ENCODE measurements around the gene RAD51B. TPM values are rescaled to one million over a fixed set of nuclear protein-coding genes. Genes with fewer than 3 reads are reported as not detected.

RAD51B gene
- total RNA-seq, 4 donors from 2014 or later: 6.2 to 39.9 (median 12.9) TPM

DNA sequence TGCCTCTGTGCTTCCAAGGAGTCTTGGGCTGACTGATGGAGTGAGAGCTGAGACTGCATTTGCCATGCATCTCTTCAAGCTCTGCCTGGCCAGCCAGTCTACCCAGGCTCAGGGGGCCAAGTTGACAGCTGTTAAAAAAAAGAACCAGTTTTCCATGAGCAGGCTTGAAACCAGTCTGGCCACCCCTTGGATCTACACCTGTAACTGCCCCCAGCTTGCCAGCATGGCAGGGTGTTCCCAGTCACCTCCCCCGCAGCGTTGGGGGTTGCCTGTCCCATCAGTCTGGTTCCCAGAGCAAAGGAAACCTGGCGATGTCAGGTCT, 770.6 kb downstream of the RAD51B start:
- H3K36me3 ChIP-seq: no peaks in the 10 kb centered on the region
- H3K4me1 ChIP-seq: peaks cover 30 to 75% (median 41%) of the 10 kb centered on the region in 3 donors
- 67 to 90% methylated on average over 2 to 3 of the region's 3 CpGs for WGBS, 2 donors
- no peaks in the 10 kb centered on the region for H3K27me3 ChIP-seq
- no peaks in the 10 kb centered on the region for H3K9me3 ChIP-seq
- H3K4me3 ChIP-seq: no peak overlapping the region
- DNase-seq: no peak
- peak overlapping the region; percentile 52 to 87 (median 77) for H3K27ac ChIP-seq
- intact Hi-C loops (cut with DNase I): no loop called here
- TF ChIP-seq POLR2A (IDR thresholded peaks at IDR 0.05): no peak
- TF ChIP-seq, protein P1, sequence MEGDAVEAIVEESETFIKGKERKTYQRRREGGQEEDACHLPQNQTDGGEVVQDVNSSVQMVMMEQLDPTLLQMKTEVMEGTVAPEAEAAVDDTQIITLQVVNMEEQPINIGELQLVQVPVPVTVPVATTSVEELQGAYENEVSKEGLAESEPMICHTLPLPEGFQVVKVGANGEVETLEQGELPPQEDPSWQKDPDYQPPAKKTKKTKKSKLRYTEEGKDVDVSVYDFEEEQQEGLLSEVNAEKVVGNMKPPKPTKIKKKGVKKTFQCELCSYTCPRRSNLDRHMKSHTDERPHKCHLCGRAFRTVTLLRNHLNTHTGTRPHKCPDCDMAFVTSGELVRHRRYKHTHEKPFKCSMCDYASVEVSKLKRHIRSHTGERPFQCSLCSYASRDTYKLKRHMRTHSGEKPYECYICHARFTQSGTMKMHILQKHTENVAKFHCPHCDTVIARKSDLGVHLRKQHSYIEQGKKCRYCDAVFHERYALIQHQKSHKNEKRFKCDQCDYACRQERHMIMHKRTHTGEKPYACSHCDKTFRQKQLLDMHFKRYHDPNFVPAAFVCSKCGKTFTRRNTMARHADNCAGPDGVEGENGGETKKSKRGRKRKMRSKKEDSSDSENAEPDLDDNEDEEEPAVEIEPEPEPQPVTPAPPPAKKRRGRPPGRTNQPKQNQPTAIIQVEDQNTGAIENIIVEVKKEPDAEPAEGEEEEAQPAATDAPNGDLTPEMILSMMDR (IDR thresholded peaks at IDR 0.05): no peak

DNA sequence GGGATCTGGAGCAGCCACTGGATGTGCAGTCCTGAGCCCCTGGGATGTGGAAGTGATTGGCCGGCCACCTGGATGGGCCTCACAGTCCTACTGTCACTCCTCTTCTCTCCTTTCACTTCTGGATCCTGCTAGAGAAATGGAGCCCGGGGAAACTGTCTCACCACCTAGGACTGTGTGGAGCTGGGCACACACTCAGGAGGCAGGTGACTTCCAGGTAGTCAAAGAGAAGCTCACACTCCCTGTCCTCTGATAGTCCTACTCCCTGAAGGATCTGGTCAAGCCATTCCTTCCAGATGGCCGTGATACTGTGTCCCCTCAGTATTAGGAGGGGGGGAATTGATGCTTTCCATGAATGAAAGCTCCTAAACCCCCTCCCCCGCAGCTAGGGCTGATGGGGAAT, 772.2 kb downstream of the RAD51B start:
- 80 to 96% methylated on average over 2 to 3 of the region's 4 CpGs for WGBS, 2 donors
- TF ChIP-seq, protein P1 (IDR thresholded peaks at IDR 0.05): no peak
- no peak for TF ChIP-seq POLR2A (IDR thresholded peaks at IDR 0.05)
- H3K27ac ChIP-seq: peak overlapping the region in 1 of 4 donors; percentile 25
- H3K36me3 ChIP-seq: no peaks in the 10 kb centered on the region
- no peak for DNase-seq
- no peaks in the 10 kb centered on the region for H3K9me3 ChIP-seq
- intact Hi-C loops (cut with DNase I): no loop called here
- H3K4me1 ChIP-seq: peaks cover 26 to 59% (median 30%) of the 10 kb centered on the region in 3 donors
- no peaks in the 10 kb centered on the region for H3K27me3 ChIP-seq
- no peak overlapping the region for H3K4me3 ChIP-seq

DNA sequence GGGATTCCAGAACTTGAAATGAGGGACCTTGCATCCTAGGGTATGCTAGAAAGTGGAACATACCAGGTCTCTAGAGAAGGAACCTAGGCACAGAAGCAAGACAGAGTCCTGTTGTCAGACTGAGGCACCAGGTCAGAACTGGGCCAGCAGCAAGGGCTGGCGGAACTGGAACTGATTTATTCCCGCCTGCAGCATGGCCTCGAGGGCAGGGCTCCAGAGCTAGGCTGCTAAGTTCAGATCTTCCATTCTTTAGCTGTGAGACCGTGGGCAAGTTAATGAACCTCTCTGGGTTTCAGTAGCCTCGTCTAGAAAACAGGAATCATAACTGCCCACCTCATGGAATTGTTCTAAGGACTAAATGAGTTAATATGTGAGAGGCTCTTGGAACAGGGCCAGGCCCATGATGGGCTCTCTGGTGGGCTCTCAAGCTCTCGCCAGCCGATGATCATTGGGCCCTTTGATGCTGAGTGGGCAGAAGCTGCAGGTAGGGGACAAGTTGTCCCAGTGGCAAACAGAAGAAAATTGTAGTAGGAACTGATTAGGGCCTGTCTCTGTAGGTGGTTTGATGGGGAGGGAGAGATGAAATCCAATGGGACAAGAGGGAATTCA, 773.5 kb downstream of the RAD51B start:
- WGBS, 2 donors: 71 to 92% methylated on average over 7 of the region's 7 CpGs
- H3K36me3 ChIP-seq: no peaks in the 10 kb centered on the region
- TF ChIP-seq, protein P1 (IDR thresholded peaks at IDR 0.05): no peak
- TF ChIP-seq POLR2A (IDR thresholded peaks at IDR 0.05): no peak
- H3K27ac ChIP-seq: no peak overlapping the region
- H3K9me3 ChIP-seq: no peaks in the 10 kb centered on the region
- DNase-seq: no peak
- peaks cover 13 to 49% (median 18%) of the 10 kb centered on the region in 3 donors for H3K4me1 ChIP-seq
- H3K27me3 ChIP-seq: no peaks in the 10 kb centered on the region
- no peak overlapping the region for H3K4me3 ChIP-seq
- intact Hi-C loops (cut with DNase I): no loop called here

DNA sequence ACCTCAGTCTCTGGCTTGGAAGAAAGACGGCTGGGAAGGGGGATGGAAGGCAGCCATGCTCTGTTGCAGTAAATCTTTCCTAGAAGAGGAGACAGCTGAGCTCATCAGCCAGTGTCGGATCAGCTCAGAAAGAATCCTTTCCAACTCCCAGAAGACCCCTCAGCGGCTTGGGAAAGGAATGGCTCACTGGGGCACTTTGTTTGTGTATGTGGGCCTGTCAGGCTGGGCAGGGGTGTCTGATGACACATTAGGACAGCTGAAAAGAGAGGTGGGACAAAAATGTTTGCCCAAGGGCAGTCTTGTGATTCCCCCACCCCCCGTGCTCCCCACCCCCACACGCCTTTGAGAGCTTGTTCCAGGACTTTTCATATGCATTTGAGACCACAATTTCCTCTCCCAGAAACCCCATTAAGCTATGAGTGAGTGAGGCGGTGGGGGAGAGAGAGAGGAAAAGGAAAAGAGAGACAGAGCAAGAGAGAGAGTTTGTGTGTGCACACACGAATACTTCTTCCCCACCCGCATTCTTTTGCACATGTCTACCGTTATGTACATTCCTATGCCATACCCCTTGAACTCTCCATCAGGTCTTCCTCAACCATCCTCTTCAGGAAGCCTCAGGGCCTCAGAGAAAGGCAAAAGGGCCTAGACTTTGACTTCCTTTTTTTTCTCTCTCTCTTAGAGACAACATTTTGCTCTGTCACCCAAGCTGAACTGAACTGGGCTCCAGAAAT, 774.4 kb downstream of the RAD51B start:
- no peaks in the 10 kb centered on the region for H3K36me3 ChIP-seq
- peak overlapping the region in 1 of 4 donors; percentile 9 for H3K27ac ChIP-seq
- no peak for DNase-seq
- TF ChIP-seq, protein P1 (IDR thresholded peaks at IDR 0.05): no peak
- TF ChIP-seq POLR2A (IDR thresholded peaks at IDR 0.05): no peak
- H3K4me1 ChIP-seq: peaks cover 20 to 49% (median 24%) of the 10 kb centered on the region in 3 donors
- intact Hi-C loops (cut with DNase I): no loop called here
- H3K4me3 ChIP-seq: no peak overlapping the region
- 60 to 70% methylated on average over 8 of the region's 9 CpGs for WGBS, 2 donors
- no peaks in the 10 kb centered on the region for H3K27me3 ChIP-seq
- no peaks in the 10 kb centered on the region for H3K9me3 ChIP-seq

DNA sequence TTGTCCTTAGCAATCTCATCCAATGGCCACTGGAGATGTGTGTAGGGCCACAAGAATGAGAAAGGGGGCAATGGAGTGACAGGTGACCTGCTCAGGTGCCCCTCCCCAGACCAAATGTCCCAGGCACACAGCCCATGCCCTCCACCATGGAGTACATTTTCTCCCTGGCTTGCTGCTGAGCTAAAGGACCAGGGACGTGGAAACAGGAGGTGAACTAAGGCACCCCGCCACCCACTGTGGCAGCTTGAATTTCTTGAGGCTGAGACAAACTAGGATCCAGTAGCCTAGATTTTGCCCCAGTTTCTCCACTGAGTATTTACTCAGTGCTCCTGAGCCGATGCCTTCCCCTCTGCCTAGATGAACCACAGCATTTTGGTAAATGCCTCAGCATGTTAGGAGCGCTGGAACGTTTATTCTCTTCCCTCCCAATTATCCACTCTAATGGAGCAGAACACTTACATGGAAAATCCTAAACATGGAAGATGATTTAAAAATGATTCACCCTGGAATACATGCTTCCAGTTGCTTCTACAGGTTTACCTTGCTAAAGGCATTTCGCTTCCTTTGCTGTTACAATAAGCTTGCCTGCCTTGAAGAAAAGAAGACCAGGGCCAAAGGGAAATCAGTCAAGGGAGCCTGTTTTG, 775.3 kb downstream of the RAD51B start:
- no peak overlapping the region for H3K27ac ChIP-seq
- H3K9me3 ChIP-seq: no peaks in the 10 kb centered on the region
- peaks cover 22 to 49% (median 23%) of the 10 kb centered on the region in 3 donors for H3K4me1 ChIP-seq
- intact Hi-C loops (cut with DNase I): no loop called here
- H3K4me3 ChIP-seq: no peak overlapping the region
- no peaks in the 10 kb centered on the region for H3K27me3 ChIP-seq
- DNase-seq: no peak
- no peaks in the 10 kb centered on the region for H3K36me3 ChIP-seq
- 62 to 83% methylated on average over 6 of the region's 6 CpGs for WGBS, 2 donors
- TF ChIP-seq, protein P1 (IDR thresholded peaks at IDR 0.05): no peak
- no peak for TF ChIP-seq POLR2A (IDR thresholded peaks at IDR 0.05)
